CD4-positive, alpha-beta T cell (primary cell): ENCODE data around the gene KIAA1210. TPM values are rescaled to one million over a fixed set of nuclear protein-coding genes. Genes with fewer than 3 reads are reported as not detected.

Experiments used
- ATAC-seq: fragments of 200-7000 bp; cut with Tn5 transposase; one replicate; pipeline ENCODE4 v1.10.0; 2022; ENCODE audit warnings: mild to moderate bottlenecking; ENCODE audit not compliant: poor library complexity
- CTCF ChIA-PET: fragments of 350-600 bp; sonication (Branson Sonifier 250); formaldehyde crosslinking; loops from one replicate; lab custom pipeline; 2021; ENCODE audit warnings: antibody characterized with exemption, inconsistent platforms; lab: Charles Lee
- POLR2A ChIA-PET: fragments of 350-600 bp; sonication (Branson Sonifier 250); formaldehyde crosslinking; loops from one replicate; lab custom pipeline; 2021; ENCODE audit warnings: antibody characterized with exemption, inconsistent platforms; lab: Charles Lee
- DNase-seq, 14 experiments: peaks; one replicate each; pipeline ENCODE4 v3.0.0-alpha.2; 2013 to 2020; ENCODE audit warnings: mixed read lengths in 2 of 14
- H3K27ac ChIP-seq, 2 donors: one replicate each; pipeline versions ENCODE4 v1.5.1 to v1.7.0; 2013; ENCODE audit warnings: low read length in 2 of 2, low read depth in 1 of 2, mild to moderate bottlenecking in 1 of 2
- H3K27me3 ChIP-seq, 2 experiments: 1 replicate in 1 of 2; 2 replicates in 1 of 2; pipeline versions ENCODE4 v1.6.1 to v1.7.0; 2013; ENCODE audit warnings: low read length in 2 of 2, control low read depth in 1 of 2, mild to moderate bottlenecking in 1 of 2, moderate library complexity in 1 of 2; ENCODE audit not compliant: insufficient read depth in 2 of 2, control insufficient read depth in 1 of 2
- H3K36me3 ChIP-seq: one replicate; pipeline ENCODE4 v1.6.1; 2013; ENCODE audit warnings: low read length, control low read depth; ENCODE audit not compliant: insufficient read depth
- H3K4me1 ChIP-seq: one replicate; pipeline ENCODE4 v1.6.1; 2013; ENCODE audit warnings: low read length, control low read depth; ENCODE audit not compliant: insufficient read depth
- H3K4me3 ChIP-seq: one replicate; pipeline ENCODE4 v1.5.1; 2013; ENCODE audit warnings: mild to moderate bottlenecking, low read length, moderate library complexity
- H3K9me3 ChIP-seq, 2 experiments: 1 replicate in 1 of 2; 2 replicates in 1 of 2; pipeline versions ENCODE4 v1.6.1 to v1.7.0; 2013; ENCODE audit warnings: low read length in 2 of 2, mild to moderate bottlenecking in 2 of 2, control low read depth in 1 of 2, moderate library complexity in 1 of 2; ENCODE audit not compliant: control insufficient read depth in 1 of 2, insufficient read depth in 1 of 2
- H3K27ac Mint-ChIP-seq: one replicate; pipeline ENCODE4 v1.8.0; 2020; ENCODE audit warnings: mixed read lengths
- H3K27me3 Mint-ChIP-seq: one replicate; pipeline ENCODE4 v1.8.0; 2021; ENCODE audit warnings: mixed read lengths
- H3K36me3 Mint-ChIP-seq: one replicate; pipeline ENCODE4 v1.8.0; 2021; ENCODE audit warnings: low read depth, mixed read lengths
- H3K4me1 Mint-ChIP-seq: one replicate; pipeline ENCODE4 v1.8.0; 2021; ENCODE audit warnings: low read depth, mixed read lengths
- H3K4me3 Mint-ChIP-seq: one replicate; pipeline ENCODE4 v1.8.0; 2020; ENCODE audit warnings: mild to moderate bottlenecking, mixed read lengths
- H3K9me3 Mint-ChIP-seq: one replicate; pipeline ENCODE4 v1.8.0; 2020; ENCODE audit warnings: mixed read lengths
- intact Hi-C, 2 experiments: fragments of 100-400 bp; cut with DNase I in 1 of 2; cut with micrococcal nuclease in 1 of 2; formaldehyde crosslinking; loops; one replicate each; pipeline versions ENCODE4 v1.15.1 to v1.9.0; 2023 to 2025; cut with DNase I, micrococcal nuclease
- total RNA-seq, 174 experiments: library from RNA in 2 of 174; stranded (reverse) in 2 of 174; gene quantifications; one replicate each; pipeline ENCODE4 v1.2.3 and lab custom pipeline; 2021 to 2026
- TF ChIP-seq, protein P1 (sequence below): fragments of 200-600 bp; IDR thresholded peaks from one replicate; pipeline ENCODE4 v1.8.0; 2022; ENCODE audit warnings: antibody characterized with exemption, mild to moderate bottlenecking

KIAA1210 gene
- total RNA-seq, 2 experiments from 2014 or later = not detected

DNA sequence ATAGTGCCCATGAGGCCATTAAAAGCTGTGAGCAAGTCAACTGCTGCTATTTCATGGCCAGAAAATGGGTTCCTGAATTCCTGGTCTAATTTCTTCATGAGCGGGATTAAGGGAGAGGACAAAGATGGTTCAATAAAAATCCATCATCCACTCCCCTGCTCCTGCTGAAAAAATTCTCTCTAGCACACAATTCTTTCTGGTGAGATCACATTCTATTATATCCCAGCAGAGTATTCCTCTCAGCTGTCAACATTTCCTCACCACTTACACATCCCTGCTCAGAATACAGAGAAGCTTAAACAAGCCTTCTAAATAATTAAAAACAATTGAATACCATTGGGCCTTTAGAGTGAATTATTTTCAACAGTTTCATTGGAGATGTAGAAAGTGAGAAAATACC lies 45.3 kb downstream of the KIAA1210 start:
- DNase-seq (no peak), ATAC-seq (no peak)
- ChIA-PET CTCF (no interaction called here), POLR2A (no interaction called here)
- Histone ChIP-seq H3K36me3 (no peaks in the 10 kb centered on the region), H3K27me3 (no peaks in the 10 kb centered on the region), H3K4me1 (no peaks in the 10 kb centered on the region), H3K27ac (no peak overlapping the region), H3K4me3 (no peak overlapping the region), H3K9me3 (no peaks in the 10 kb centered on the region)
- Mint-ChIP-seq H3K4me1 (no peaks in the 10 kb centered on the region), H3K27ac (no peak overlapping the region), H3K36me3 (no peaks in the 10 kb centered on the region), H3K4me3 (no peak overlapping the region), H3K9me3 (no peaks in the 10 kb centered on the region), H3K27me3 (no peaks in the 10 kb centered on the region)
- TF ChIP-seq, protein P1, sequence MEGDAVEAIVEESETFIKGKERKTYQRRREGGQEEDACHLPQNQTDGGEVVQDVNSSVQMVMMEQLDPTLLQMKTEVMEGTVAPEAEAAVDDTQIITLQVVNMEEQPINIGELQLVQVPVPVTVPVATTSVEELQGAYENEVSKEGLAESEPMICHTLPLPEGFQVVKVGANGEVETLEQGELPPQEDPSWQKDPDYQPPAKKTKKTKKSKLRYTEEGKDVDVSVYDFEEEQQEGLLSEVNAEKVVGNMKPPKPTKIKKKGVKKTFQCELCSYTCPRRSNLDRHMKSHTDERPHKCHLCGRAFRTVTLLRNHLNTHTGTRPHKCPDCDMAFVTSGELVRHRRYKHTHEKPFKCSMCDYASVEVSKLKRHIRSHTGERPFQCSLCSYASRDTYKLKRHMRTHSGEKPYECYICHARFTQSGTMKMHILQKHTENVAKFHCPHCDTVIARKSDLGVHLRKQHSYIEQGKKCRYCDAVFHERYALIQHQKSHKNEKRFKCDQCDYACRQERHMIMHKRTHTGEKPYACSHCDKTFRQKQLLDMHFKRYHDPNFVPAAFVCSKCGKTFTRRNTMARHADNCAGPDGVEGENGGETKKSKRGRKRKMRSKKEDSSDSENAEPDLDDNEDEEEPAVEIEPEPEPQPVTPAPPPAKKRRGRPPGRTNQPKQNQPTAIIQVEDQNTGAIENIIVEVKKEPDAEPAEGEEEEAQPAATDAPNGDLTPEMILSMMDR = no peak
- intact Hi-C loops = no loop called here

DNA sequence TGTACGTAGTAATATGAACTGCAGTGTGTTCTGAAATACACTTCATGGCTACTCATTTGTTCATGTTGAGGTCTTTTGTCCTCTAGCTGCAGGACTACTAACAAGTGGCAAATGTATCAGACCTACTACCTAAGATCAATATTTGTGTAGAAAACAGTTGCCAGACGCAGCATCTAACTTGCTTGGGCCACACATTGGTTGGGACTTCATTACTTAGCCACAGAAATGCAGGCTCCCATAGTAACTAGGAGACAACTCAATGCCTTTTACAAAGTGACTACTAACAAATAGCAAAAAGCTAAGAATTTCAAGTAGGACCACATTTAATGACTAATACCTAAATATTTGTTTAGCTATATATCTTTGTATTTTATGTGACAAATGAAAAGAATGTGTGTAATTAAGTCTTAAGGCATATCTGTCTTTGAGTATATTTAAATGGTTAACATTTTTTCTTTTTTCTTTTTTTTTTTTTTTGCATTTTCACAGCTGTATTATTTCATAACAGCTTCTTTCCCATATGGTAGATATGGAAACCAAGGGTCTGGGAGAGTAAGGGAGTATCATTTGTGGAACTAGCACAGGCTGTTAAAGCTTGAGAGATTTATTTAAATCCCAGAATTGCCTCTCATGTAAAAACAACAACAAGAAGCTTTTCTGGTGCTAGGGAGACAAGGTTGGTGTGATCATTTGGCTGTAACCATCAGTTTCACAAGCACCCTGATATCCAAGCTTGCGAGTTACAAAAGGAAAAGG lies 52.2 kb downstream of the KIAA1210 start:
- no peak overlapping the region for H3K27ac Mint-ChIP-seq
- H3K9me3 ChIP-seq = no peaks in the 10 kb centered on the region
- H3K27me3 ChIP-seq = no peaks in the 10 kb centered on the region
- H3K27ac ChIP-seq = no peak overlapping the region
- ChIA-PET CTCF (interaction anchor here (0.8 kb wide), 2 partner anchors 8 to 26 kb away, joined by 3 read pairs; no protein-coding TSS in a partner anchor), POLR2A (no interaction called here)
- H3K9me3 Mint-ChIP-seq = no peaks in the 10 kb centered on the region
- no peaks in the 10 kb centered on the region for H3K27me3 Mint-ChIP-seq
- no peaks in the 10 kb centered on the region for H3K4me1 ChIP-seq
- no peaks in the 10 kb centered on the region for H3K4me1 Mint-ChIP-seq
- no peak overlapping the region for H3K4me3 ChIP-seq
- H3K4me3 Mint-ChIP-seq = no peak overlapping the region
- TF ChIP-seq, protein P1 = no peak
- intact Hi-C loops = no loop called here
- ATAC-seq (no peak), DNase-seq (no peak)
- H3K36me3 ChIP-seq = no peaks in the 10 kb centered on the region
- H3K36me3 Mint-ChIP-seq = no peaks in the 10 kb centered on the region

DNA sequence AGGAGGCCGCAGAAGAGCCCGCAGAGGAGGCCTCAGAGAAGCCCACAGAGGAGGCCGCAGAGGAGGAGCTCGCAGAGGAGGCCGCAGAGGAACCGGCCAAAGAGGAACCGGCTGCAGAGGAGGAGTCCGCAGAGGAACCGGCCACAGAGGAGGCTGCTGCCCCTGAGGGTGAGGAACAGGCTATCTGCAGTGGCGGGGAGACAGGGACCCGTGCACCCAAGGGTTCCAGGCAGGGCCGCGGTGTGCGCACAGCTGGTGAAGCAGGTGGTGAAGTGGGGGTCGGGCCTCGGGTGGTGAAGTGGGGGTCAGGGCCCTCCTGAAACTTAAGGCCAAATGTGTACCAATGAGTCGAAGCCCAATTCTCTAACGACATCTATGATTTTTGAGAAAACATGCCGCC lies 53.7 kb downstream of the KIAA1210 start:
- DNase-seq (no peak), ATAC-seq (no peak)
- POLR2A ChIA-PET = no interaction called here
- Histone ChIP-seq H3K27me3 (no peaks in the 10 kb centered on the region), H3K9me3 (no peaks in the 10 kb centered on the region), H3K27ac (no peak overlapping the region), H3K4me1 (no peaks in the 10 kb centered on the region), H3K4me3 (no peak overlapping the region), H3K36me3 (no peaks in the 10 kb centered on the region)
- TF ChIP-seq, protein P1 = no peak
- no peaks in the 10 kb centered on the region for H3K4me1 Mint-ChIP-seq
- CTCF ChIA-PET = no interaction called here
- intact Hi-C loops = no loop called here
- no peaks in the 10 kb centered on the region for H3K9me3 Mint-ChIP-seq
- H3K27me3 Mint-ChIP-seq = no peaks in the 10 kb centered on the region
- no peak overlapping the region for H3K4me3 Mint-ChIP-seq
- no peaks in the 10 kb centered on the region for H3K36me3 Mint-ChIP-seq
- H3K27ac Mint-ChIP-seq = no peak overlapping the region
